ENCODE measurements around the gene VCAM1. TPM values are rescaled to one million over a fixed set of nuclear protein-coding genes. Genes with fewer than 3 reads are reported as not detected.

VCAM1 gene
- polyA plus RNA-seq, 12 donors = 5.4 to 25.0 (median 12.4) TPM; not detected in 1

DNA sequence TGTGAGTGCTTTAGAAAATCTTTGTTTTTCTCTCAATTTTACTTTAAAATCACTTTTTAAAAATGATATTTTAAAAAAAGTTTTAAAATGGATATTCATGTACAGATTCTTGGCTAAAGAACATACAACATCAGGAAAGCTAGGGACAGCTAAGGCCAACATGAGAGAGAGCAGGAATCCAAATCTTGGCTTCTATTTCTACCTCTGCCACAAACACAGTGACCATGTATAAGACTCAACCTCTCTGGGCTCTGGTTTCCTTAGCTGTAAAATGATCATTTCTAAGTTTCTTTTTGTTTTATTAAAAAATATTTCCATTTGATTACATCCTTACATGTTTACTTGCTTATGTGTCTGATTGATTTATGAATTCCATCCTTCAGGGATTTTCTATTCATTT is 1.2 kb downstream of the VCAM1 start:
- DNase-seq = no peak

DNA sequence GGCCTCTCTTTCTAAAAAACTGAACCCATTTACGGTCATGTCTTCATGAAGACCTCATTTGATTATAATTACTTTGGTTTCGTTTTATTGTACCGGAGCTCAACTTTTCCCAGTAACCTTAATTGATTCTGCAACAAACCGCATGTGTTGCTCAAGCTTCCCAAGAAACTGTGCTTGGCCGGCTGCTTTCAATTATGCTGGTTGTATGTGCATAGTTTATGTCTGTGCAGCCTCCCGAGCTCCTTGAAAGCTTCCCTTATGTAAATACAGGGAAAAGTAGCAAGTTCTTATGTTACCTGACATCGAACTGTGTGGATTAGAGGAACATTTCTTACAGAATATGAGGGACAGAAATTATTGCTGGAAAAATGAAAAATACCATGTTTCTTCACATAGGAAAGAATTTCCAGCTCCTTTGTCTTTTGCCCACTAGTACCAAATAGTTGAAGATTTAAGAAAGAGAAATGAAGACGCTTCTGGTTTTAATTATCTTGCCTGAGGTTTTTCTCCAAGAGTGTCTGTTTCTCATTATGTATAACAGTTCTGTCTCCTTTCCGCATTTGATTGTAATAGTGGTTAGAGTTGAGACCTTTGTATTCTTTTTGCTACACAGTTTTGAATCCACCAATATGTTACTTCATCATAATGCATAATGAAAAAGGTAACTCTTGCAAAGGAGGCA is 2.1 kb downstream of the VCAM1 start:
- peak; percentile 67 for DNase-seq

DNA sequence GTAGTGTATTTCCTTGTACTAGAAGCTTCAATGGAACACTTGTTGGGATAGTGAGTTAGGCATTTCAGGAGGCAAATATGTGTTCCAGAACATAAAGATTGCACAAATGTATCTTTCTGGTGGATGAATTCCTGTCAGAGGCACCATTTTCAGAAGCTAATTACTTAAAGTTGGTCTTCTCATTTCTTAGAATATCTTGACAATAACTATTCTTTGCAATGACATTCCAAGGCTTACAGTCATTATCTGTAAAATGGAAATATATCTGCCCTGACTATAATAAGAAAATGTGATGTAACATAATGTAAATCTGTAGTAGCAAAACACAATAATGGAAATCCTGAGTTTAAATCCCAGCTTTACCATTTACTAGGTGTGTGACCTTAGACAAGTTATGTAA is 2.7 kb downstream of the VCAM1 start:
- DNase-seq = no peak

DNA sequence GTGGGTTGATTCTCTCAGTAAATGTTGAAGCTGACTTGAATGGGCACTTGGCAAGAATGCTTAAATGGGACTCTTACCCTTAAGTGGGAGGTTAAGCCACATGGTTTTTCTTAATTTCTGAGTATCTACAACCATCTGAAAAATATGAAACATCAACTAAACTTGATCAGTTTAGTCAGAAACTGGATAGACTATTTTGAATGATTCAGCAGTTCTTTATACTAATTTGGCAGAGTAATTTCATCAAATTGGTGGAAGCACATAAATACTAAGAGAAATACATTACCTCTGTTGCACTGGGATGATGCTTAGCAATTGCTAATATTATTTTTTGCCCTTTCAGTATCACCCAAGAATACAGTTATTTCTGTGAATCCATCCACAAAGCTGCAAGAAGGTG is 4.7 kb downstream of the VCAM1 start:
- DNase-seq = no peak

DNA sequence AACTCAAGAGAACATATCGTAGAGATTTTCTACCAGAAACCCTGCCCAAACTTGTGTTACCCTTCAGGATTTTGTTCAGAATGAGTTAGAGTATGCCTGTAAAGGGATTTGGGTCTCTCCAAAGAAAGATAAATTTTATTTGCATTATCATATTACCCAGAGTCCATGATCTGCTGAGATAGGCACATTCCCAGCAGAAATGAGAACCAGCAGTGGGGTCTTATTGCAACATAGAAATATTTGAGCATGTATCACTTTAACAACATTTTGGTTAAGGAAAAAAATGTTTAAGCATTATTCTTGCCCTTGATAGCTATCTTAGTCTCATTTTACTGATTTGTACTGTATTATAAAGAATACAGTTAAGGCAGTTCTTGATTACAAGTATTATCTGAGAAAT is 10.6 kb downstream of the VCAM1 start:
- DNase-seq = no peak

DNA sequence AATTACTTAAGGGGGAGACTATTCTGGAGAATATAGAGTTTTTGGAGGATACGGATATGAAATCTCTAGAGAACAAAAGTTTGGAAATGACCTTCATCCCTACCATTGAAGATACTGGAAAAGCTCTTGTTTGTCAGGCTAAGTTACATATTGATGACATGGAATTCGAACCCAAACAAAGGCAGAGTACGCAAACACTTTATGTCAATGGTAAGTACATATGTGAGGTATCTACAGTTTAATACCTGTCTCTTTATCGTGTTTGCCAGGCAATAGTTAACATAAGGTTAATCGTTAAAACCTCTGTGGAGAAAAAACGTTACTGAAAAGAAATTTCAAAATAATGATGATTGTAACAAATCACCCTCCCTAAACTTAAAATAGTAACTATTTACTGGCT is 11.8 kb downstream of the VCAM1 start:
- no peak for DNase-seq

DNA sequence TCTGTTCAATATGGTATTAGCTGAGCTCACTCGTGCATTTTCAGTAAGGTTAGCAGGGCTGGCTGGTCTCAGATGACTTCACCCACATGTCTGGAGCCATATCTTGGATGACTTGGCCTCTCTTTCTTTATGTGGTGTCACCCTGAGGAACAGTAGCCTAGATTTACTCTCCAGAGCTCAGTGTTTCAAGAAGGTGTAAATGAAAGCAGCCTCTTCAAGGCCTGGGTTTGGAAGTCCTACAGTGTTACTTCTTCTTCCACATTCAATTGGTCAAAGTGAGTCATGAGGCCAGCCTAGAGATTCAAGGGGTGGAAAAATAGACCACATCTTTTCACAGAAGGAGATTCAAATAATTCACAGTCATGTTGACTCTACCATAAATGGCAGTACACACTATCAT is 12.2 kb downstream of the VCAM1 start:
- no peak for DNase-seq

DNA sequence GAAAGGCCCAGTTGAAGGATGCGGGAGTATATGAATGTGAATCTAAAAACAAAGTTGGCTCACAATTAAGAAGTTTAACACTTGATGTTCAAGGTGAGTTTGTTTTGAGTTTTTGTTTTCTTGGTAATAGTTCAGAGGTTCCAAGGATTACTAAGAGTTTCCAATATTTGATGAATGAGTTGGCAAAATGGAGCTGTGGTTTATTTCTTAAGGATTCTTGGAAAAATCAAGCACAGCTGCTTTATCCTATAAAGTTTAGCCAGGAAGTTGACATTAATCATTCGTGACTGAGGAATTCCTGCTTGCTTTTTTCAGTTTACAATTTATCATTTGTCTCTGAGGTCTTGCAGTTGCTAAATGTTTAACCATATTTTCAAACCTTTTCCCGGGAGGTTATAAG is 15.1 kb downstream of the VCAM1 start:
- DNase-seq = peak; percentile 80

DNA sequence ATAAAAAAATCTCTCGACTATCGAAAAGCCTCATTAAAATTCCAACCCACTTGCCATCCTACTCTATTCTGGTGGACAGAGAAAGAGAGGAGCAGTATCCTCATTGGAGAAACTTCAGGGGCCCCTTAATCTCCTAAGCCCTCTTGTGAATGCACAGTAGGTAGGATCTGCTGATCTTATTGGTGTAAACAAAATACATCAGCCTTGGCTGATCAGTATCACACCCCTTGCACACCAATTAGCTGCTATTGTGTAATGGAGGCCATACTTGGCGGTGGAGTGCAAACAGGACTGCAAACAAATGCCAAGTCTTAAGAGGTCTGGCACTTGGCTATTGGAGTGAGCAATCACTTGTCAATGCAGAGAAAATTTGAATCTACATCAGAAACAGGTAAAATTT is 15.7 kb downstream of the VCAM1 start:
- no peak for DNase-seq

DNA sequence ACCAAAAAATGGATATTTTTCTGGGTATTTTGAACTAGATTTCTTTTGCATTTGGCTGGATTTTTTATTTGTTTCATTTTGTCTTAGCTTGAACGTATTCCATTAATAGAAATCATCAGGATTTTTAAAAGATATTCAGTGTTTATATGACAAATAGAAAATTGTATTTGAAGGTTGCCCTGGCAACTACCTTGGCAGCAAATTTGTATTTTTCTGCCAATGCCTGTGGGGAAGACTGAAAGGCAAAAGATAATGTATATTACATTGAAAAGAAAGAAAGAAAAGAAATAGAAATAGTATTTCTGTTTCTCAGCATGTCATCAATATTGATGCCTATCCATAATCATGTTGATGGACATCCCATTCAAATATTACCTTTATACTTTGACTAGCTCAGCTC is 16.8 kb downstream of the VCAM1 start:
- peak; percentile 76 for DNase-seq

DNA sequence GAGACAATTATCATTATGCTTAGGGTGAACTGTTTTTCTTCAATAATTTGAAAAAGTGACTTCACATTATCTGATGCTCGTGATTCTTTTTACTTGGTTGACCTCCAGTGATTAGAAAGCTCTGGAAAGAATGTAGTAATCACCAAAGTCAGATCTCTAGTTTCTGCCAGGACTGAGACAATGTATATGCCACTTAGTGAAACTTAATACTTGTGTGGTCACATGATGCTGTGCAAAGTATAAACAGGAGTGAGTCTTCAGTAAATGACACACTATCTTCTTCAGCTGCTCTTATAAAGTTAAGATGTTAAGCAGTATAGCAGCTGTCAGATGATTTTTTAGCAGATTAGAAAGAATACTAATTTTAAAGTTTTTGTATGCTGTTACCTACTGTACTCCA is 17.2 kb downstream of the VCAM1 start:
- no peak for DNase-seq

DNA sequence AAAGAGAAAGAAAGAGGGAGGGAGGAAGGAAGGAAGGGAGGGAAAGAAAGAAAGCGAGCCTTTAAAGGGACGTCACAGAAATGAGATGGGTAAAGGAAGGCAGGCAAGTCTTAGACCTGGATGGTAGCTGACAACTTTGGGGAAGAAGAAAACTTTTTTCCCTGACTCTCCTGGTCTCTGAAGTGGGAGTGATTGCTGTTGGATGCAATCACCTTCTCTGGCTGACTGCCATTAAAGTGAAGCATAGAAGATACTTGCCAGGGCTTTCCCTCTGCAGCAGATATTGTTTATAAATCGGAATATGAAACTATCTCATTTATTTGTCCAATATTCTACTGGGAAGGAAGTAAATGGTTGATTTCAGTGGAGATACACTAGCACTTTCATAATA is 27.0 kb downstream of the VCAM1 start:
- DNase-seq = no peak

DNA sequence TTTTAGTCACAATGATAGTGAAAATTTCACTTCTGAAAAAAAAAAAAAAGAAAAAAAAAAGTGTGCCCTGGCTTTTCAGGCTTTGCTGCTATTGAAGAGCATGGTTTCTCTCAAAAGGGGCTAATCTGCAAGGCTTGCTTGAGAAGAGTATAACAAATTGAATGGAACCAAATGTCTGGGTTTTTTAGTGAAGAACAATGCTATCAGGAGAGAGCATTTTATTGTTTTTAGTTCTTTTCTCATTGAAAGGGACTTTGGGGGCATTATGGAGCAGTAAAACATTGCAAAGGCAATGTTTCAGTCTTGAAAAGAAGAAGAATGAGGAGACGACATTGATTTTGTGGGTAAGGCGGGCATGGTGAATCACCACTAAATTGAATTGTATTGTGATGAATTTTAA is 28.2 kb downstream of the VCAM1 start:
- DNase-seq = no peak

DNA sequence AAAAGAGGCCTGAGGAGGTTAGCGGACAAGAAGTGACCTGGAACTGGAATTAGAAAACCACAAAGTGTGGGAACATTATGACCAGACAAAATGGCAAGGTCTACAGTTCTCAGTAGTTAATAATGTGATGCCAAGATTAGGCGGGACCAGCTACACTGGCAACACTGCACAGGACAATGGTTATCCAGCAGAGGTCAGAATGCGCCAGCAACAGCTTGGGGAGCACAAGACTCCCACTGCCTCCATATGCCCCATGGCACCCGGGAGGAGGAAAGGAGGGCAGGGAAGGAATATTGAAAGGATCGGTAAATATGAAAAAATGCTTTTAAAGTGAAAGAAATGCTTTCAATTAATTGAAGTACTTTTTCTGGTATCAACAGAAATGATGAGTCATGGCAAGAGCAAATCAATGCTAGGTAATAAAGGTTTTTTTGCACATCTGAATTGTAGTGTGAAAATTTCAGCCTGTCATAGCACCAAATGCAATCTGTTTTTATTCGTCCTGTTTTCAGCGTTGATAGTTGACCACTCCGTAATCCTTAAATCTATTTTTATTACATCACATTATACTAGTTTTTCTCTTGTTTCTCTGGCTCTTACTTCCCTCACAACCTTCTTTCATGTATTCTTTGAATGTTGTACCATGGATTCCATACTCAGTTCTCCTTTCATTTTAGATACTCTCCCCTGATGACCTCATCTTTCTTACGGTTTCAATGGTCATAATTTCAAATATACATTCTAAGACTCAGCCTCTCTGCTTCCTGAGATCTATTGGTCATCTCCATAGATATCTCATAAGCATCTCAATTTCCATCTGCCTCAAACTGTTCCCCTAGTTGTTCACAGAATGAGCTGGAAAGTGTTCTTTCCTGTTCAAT is 30.7 kb downstream of the VCAM1 start:
- DNase-seq = no peak

DNA sequence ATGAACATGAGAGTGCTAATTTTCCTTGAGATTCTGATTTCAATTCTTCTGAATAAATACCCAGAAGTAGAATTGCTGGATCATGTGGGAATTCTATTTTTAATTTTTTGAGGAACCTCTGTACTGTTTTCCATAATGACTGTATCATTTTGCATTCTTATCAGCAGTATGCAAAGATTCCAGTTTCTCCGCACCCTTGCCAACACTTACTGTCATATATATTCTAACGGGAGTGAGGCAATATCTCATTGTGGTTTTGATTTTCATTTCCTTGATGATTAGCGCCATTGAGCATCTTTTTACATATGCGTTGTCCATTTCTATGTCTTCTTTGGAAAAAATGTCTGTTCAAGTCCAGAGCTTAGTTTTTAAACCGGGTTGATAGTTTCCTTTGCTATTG is 33.2 kb downstream of the VCAM1 start:
- DNase-seq = no peak

DNA sequence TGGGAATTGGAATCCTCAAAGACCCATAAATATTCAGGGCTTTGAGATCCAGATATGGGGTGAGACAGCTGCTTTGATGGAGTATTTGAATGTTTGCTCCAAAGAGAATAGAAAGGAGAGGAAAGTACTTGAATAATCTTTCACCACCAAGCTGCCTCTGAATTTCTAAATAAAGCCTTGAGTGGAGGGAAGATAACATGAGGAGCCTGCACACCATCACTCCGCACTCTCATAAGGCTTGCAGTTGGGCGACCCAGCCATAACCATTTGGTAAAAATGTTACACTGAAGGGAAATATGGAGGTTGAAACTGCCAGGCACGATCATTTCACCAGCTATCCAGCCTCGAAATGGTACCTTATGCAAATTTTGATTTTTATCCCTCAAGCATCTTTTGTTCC is 38.4 kb downstream of the VCAM1 start:
- DNase-seq = no peak

DNA sequence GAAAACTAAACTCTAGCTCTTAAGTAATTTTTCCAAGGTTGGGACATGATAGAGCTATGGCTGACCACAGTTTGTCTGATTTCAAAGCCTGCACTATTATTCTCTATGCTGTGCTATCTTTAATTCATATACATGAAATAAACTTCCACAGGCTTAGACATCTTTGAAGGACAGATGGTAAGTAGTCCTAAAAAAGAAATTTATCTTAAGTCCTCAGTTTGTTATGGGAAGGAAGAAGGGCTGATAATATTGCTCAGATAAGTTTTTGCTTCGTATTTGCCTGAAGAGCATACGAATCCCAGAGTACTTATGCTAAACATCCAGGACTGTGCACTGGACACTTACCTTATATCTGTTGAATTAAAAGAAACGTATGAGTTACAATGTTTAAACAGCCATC is 39.6 kb downstream of the VCAM1 start:
- DNase-seq = no peak

DNA sequence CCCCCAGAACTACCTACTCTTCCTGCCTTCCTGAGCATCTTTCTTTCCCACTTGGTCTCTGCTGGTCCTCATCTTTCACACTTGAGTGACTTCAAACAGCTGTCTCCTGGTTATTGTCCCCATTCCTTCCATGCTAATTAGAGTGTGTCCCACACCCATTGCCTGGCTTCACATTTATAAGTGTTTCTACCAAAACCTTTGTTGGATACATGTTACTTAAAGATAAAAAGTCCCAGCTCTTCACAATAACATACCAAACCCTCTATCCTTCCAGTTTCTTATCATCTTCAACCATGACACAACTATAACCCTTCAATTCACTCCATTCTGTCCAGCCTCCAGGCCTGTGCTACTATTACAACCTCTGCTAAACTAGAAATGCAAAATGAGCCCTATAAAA is 41.0 kb downstream of the VCAM1 start:
- DNase-seq = no peak

DNA sequence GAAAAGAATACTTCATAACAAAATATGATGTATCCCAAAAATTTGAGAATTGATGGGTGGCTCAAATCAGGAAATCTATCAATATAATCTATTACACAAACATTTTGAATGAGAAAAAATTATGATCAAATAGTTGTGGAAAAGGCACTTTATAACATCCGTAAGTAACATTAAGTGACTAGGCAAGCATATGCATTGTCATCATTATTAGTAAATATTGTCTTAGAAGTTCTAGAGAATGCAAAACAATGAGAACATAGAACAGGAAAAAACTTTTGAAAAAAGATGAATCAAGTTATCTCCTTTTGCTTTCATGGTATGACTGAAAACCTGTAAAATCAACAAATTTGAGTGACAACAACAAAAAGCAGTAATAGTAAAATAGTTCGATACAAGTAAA is 42.9 kb downstream of the VCAM1 start:
- DNase-seq = no peak

DNA sequence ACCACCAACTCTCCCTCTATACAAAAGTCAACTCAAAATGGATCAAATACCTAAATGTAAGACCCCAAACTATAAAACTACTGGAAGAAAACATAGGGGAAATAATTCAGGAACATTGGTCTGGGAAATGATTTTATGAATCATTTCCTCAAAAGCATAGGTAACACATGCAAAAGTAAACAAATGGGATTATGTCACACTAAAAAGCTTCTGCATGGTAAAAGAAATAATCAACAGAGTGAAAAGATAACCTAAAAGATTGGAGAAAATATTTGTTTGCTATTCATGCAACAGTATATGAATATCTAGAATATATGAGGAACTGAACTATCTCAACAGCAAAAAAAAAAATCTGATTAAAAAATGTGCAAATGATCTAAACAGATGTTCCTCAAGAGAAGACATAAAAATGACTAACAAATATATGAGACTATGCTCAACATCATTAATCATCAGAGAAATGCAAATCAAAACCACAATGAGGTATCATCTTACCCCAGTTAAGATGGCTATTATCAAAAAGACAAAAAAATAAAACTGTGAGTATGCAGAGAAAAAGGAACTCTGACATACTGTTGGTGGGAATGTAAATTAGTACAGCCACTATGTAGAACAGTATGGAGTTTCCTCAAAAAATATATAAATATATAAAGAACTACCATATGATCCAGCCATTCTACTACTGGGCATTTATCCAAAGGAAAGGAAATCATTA is 47.8 kb downstream of the VCAM1 start:
- no peak for DNase-seq

DNA sequence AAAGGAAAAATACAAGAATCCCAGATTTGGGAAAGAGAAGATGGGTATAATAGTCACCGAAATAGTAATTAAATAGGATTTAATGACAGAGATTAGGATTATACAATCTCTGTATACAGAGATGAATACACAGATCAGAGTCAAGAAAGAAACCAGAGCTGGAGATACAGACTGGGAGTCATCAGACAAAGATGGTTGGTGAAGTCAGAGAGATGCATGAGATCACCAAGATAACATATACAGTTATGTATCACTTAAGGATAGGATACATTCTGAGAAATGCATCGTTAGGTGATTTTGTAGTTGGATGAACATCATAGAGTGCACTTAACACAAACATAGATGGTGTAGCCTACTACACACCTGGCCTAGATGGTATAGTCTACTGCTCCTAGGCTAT is 49.8 kb downstream of the VCAM1 start:
- no peak for DNase-seq

DNA sequence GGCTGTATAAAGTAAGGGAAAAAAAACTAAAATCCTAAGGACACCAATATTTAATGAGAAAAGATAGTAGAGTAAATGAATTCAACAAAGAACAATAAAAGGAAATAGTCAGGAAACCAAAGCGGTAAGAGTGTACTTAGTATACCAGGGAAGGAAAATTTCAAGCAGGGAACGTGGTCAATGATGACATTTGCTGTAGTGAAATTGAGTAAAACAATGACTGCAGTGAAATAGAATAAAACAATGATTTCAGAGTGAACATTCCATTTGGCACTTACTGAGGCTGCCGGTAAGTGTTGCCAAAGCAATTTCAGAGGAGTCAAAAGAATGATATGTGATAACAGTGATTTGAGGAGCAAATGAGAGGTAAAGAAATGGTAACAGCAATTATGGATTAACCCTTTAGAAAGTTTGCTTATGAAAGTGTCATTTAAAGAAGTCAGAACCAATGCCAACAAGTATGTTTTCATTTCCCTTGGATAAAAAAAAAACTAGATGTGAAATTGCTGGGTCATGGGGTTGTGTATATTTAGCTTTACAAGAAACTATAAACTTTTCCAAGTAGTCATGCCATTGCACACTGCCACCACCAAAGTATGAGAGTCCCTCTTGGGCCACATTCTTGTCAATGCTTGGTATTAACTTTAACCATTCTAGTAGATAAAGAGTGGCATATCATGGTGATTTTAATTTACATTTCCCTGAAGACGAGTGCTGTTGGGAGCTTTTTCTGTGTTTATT is 50.5 kb downstream of the VCAM1 start:
- DNase-seq = peak; percentile 5
